GM18858 (cell line): Measurements from ENCODE around the gene PXMP2.
"Not testable (repeated sequence)": the region's sequence is repeated elsewhere in the genome, so short reads cannot be mapped to it uniquely, and the experiment has no call there.

Experiments used
- ATAC-seq: cut with Tn5 transposase; IDR thresholded peaks from one replicate; pipeline ENCODE4 v1.9.1; 2021; ENCODE audit not compliant: unreplicated experiment

Gene PXMP2

DNA sequence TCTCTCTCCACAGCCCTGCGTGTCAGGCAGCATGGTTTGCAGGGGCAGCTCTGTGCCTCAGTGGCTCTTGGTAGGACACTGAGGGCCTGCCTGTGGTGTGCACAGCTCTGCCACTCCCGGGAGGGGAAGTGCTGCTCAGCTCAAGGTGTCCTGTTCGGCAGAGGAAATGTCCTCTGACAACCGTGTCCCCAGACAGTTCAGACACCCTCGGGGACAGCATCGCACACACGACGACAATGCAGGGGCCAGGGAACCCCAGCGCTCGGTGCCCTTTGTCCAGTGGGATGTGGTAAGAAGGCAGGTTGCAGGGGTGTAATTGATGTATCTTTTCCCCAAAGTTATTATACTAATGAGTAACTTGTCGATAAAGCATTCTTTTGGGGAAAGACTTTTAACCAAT lies 60.0 kb downstream of the PXMP2 start:
- ATAC-seq, result no peak

DNA sequence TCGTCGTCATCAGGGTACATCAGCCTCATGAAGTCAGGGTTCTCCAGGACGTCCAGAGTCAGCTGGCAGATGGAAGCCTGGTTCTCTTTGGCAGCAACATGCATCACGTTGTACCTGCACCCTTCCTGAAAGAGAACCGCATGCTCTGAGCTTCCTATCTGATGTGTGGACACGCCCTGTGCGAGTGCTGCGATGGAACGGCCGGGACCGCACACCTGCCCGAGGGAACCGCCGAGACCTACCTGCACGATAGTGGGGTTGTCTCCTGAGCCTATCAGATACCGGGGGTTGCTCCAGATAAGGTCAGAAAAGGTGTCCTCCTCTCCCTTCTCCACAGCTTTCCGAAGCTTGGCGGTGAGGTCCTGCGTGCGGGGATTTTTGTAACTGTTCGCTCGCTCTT lies 60.5 kb downstream of the PXMP2 start:
- ATAC-seq, result no peak

DNA sequence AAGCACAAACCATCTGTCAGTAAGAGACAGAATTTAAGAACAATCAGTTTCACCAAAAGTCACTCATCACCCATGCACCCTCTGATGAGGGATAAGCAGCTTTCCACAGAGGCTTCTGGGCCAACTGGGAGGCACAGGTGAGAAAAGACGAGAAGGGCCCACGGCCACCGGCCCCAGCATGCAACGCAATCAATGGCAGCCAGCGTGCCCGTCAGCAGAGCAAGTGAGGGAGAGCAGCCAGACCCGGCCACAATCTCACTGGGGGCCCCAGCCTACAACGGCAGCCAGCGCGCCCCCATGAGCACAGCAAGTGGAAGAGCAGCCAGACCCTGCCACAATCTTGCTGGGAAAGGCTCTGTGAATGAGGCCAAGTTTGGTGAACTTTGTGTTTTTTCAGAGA lies 60.9 kb downstream of the PXMP2 start:
- ATAC-seq, result no peak

DNA sequence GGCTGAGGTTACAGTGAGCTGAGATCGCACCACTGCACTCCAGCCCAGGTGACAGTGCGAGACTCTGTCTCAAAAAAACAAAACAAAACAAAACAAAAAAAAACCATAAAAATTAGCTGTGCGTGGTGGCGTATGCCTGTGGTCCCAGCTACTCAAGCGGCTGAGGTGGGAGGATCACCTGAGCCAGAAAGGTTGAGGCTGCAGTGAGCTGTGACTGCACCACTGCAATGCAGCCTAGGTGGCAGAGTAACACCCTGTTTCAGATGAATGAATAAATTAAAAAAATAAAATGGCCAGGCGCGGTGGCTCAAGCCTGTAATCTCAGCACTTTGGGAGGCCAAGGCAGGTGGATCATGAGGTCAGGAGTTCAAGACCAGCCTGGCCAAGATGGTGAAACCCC lies 66.3 kb downstream of the PXMP2 start:
- ATAC-seq, result not testable (repeated sequence)

DNA sequence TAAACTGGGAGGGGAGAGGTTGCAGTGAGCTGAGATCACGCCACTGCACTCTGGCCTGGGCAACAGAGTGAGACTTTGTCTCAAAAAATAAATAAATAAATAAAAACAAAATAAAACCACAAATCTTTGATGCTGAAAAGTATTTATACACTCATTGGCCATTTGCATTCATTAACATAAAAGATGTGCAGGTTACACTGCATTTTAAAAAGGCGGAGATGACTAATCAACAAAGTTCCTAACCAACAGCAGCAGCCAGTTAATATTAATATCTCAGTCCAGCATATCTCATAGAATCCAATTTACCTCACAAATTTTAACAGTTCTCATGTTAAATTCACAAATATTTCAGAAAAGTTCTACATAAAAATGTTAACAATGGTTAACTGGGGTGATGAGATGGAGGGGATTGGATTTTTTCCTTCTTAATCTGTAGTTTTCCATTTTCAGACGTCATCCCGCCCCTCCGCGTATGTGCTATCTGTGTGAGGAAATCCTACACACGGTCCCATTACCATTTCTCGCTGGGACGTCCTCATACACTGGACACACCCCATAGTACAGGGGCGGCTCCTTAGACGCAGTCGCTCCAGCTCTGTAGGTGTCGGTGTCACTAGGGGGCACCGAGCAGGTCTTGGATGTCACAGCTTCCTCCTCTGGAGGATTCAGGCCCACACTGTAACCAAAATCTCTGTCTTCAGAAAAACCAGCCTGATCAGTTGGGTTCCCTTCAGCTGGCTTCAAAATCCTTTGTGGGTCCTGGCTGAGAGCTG lies 67.0 kb downstream of the PXMP2 start:
- no peak for ATAC-seq
